GM12878 (cell line): ENCODE measurements around the gene TLR9. TPM values are rescaled to one million over a fixed set of nuclear protein-coding genes. Genes with fewer than 3 reads are reported as not detected.
A peak's percentile ranks its signal among the peaks of the same experiment; 100 is the strongest.

ENCODE experiments used
- ATAC-seq: fragments of 200-7000 bp; cut with Tn5 transposase; 3 replicates; pipeline ENCODE4 v1.9.1; 2020; ENCODE audit warnings: mild to moderate bottlenecking, moderate library complexity
- BruUV-seq: library from RNA; stranded (reverse); fragments of 400-500 nt; replicated peaks from 2 replicates; lab custom pipeline; 2021; lab: Mats Ljungman, UMichigan
- CTCF ChIA-PET: fragments of 300-600 bp; sonication (Branson Sonifier 250); formaldehyde crosslinking; extraction: SDS; loops from one replicate; lab custom pipeline; 2021; ENCODE audit warnings: inconsistent platforms; lab: Yijun Ruan, JAX
- POLR2A ChIA-PET: fragments of 350-600 bp; formaldehyde crosslinking; extraction: SDS; loops from one replicate; lab custom pipeline; 2021; ENCODE audit warnings: inconsistent platforms; lab: Charles Lee
- RAD21 ChIA-PET: fragments of 300-600 bp; sonication (Branson Sonifier 250); formaldehyde crosslinking; loops from one replicate; lab custom pipeline; 2023; ENCODE audit warnings: antibody characterized with exemption; ENCODE audit not compliant: unreplicated experiment; lab: Charles Lee
- SMC1A ChIA-PET: fragments of 300-600 bp; sonication (Branson Sonifier 250); formaldehyde crosslinking; loops from one replicate; lab custom pipeline; 2023; ENCODE audit not compliant: unreplicated experiment, uncharacterized antibody; lab: Charles Lee
- DNase-seq: peaks from one replicate; pipeline ENCODE4 v3.0.0-alpha.2; 2011; ENCODE audit warnings: low read depth, low spot score
- FAIRE-seq: peaks from 3 replicates; lab custom pipeline; 2011; peaks lifted over from hg19 to GRCh38; lab: Jason Lieb, UNC
- H2AFZ ChIP-seq: 2 replicates; pipeline ENCODE4 v1.6.0; 2011; ENCODE audit warnings: low read depth, low read length, control low read depth; ENCODE audit not compliant: control insufficient read depth
- H3K27ac ChIP-seq: 2 replicates; pipeline ENCODE4 v1.5.1; 2011; ENCODE audit warnings: control low read depth; ENCODE audit not compliant: control insufficient read depth, insufficient read depth
- H3K27me3 ChIP-seq, 2 experiments: replicated peaks in 1 of 2; 2 replicates each; pipeline versions ENCODE4 v1.6.0 to v1.6.1; 2011; ENCODE audit warnings: low read length in 1 of 2; ENCODE audit not compliant: control insufficient read depth in 2 of 2, insufficient read depth in 2 of 2
- H3K36me3 ChIP-seq, 2 experiments: 2 replicates each; pipeline ENCODE4 v1.5.1; 2011; ENCODE audit warnings: low read length in 1 of 2; ENCODE audit not compliant: control insufficient read depth in 2 of 2, insufficient read depth in 2 of 2
- H3K4me1 ChIP-seq: 2 replicates; pipeline ENCODE4 v1.6.1; 2011; ENCODE audit warnings: mild to moderate bottlenecking, low read length, moderate library complexity, mixed read lengths; ENCODE audit not compliant: control insufficient read depth, insufficient read depth
- H3K4me2 ChIP-seq: 2 replicates; pipeline ENCODE4 v1.6.0; 2011; ENCODE audit warnings: control low read depth; ENCODE audit not compliant: control insufficient read depth, insufficient read depth
- H3K4me3 ChIP-seq: fragments of 200-600 bp; sonication (generic); 2 replicates; pipeline ENCODE4 v1.5.1; 2016
- H3K79me2 ChIP-seq: 2 replicates; pipeline ENCODE4 v1.6.0; 2011; ENCODE audit warnings: low read length; ENCODE audit not compliant: control insufficient read depth, insufficient read depth
- H3K9ac ChIP-seq: 2 replicates; pipeline ENCODE4 v1.8.0; 2011; ENCODE audit warnings: low read length, control low read depth, mixed read lengths; ENCODE audit not compliant: control insufficient read depth, insufficient read depth
- H3K9me3 ChIP-seq: replicated peaks from 3 replicates; pipeline ENCODE4 v1.5.1; 2011; ENCODE audit warnings: mild to moderate bottlenecking, low read length; ENCODE audit not compliant: control insufficient read depth, insufficient read depth
- H4K20me1 ChIP-seq: 2 replicates; pipeline ENCODE4 v1.6.0; 2011; ENCODE audit not compliant: control insufficient read depth, insufficient read depth
- BHLHE40 ChIP-seq, 2 experiments: fragments of 450-650 bp in 1 of 2; IDR thresholded peaks; 2 replicates each; pipeline ENCODE4 v1.6.1; 2011 to 2017; ENCODE audit warnings: low read depth in 2 of 2, borderline replicate concordance in 1 of 2, improper control_type of control experiment in 1 of 2, low read length in 1 of 2, mild to moderate bottlenecking in 1 of 2
- CBX5 ChIP-seq: sonication (generic); IDR thresholded peaks from 2 replicates; pipeline ENCODE4 v1.6.1; 2016; ENCODE audit warnings: low read depth, moderate library complexity, mild to moderate bottlenecking, inconsistent platforms
- DPF2 ChIP-seq: fragments of 450-650 bp; IDR thresholded peaks from 2 replicates; pipeline ENCODE4 v1.6.1; 2017; ENCODE audit warnings: mild to moderate bottlenecking
- GATAD2B ChIP-seq: fragments of 450-650 bp; conservative IDR thresholded peaks from 2 replicates; pipeline ENCODE4 v1.6.1; 2017; ENCODE audit warnings: low read depth, mild to moderate bottlenecking, moderate library complexity
- HDAC2 ChIP-seq: fragments of 200-600 bp; sonication (generic); IDR thresholded peaks from 2 replicates; pipeline ENCODE4 v1.6.1; 2017
- KDM1A ChIP-seq: fragments of 200-600 bp; sonication (generic); IDR thresholded peaks from 2 replicates; pipeline ENCODE4 v1.6.1; 2016; ENCODE audit warnings: borderline replicate concordance
- MEF2A ChIP-seq: IDR thresholded peaks from 2 replicates; pipeline ENCODE4 v1.6.1; 2011; ENCODE audit warnings: low read depth, mild to moderate bottlenecking, low read length, moderate library complexity; ENCODE audit not compliant: insufficient read depth
- MTA2 ChIP-seq: fragments of 450-650 bp; IDR thresholded peaks from 2 replicates; pipeline ENCODE4 v1.6.1; 2016; ENCODE audit warnings: low read depth, mild to moderate bottlenecking, moderate library complexity
- NR2C2 ChIP-seq: IDR thresholded peaks from 2 replicates; pipeline ENCODE4 v1.6.1; 2011; ENCODE audit warnings: borderline replicate concordance, low read depth; ENCODE audit not compliant: control insufficient read depth, insufficient read length
- PAX8 ChIP-seq: fragments of 450-650 bp; IDR thresholded peaks from 2 replicates; pipeline ENCODE4 v1.6.1; 2017; ENCODE audit warnings: mild to moderate bottlenecking, moderate library complexity
- SIN3A ChIP-seq: IDR thresholded peaks from 2 replicates; pipeline ENCODE4 v1.6.1; 2012; ENCODE audit warnings: low read depth, low read length, improper control_type of control experiment
- SIX5 ChIP-seq: IDR thresholded peaks from 2 replicates; pipeline ENCODE4 v1.6.1; 2011; ENCODE audit warnings: mild to moderate bottlenecking, low read depth, low read length, moderate library complexity; ENCODE audit not compliant: severe bottlenecking
- SREBF1 ChIP-seq: IDR thresholded peaks from 2 replicates; pipeline ENCODE4 v1.6.1; 2012; ENCODE audit warnings: mild to moderate bottlenecking, low read length
- SREBF2 ChIP-seq: IDR thresholded peaks from 2 replicates; pipeline ENCODE4 v1.6.1; 2012; ENCODE audit warnings: mild to moderate bottlenecking, low read length
- STAT3 ChIP-seq: IDR thresholded peaks from 2 replicates; pipeline ENCODE4 v1.6.1; 2011; ENCODE audit warnings: low read depth, low read length, improper control_type of control experiment
- TCF12 ChIP-seq: IDR thresholded peaks from 2 replicates; pipeline ENCODE4 v1.6.1; 2011; ENCODE audit warnings: low read depth, mild to moderate bottlenecking, low read length
- ZNF274 ChIP-seq: IDR thresholded peaks from one replicate; pipeline ENCODE4 v1.8.0; 2011; ENCODE audit not compliant: insufficient read length, insufficient read depth
- WGBS: methylation state at CpG from one replicate; pipeline ENCODE4 v1.1.6; 2016; ENCODE audit warnings: low lambda C conversion rate; ENCODE audit not compliant: insufficient replicate concordance, insufficient coverage; ENCODE audit errors: missing lambda C conversion rate; 5-methylcytosine and 5-hydroxymethylcytosine counted together
- in situ Hi-C: fragments of 300-500 bp; cut with MboI; formaldehyde crosslinking; loops from 9 replicates; pipeline ENCODE4 v1.14.3; 2018; ENCODE audit warnings: mixed read lengths
- intact Hi-C: fragments of 100-400 bp; cut with micrococcal nuclease; formaldehyde crosslinking; loops from one replicate; pipeline ENCODE4 v1.14.2; 2022; ENCODE audit not compliant: unreplicated experiment
- polyA plus RNA-seq, 11 experiments: library from polyadenylated mRNA; depleted of rRNA in 4 of 11; unstranded in 6 of 11; stranded (reverse) in 5 of 11; fragments of >200 nt; fragmentation: Nextera tagmentation in 4 of 11; fragmentation: Illumina TruSeq in 1 of 11; extraction: Ambion mirVana in 4 of 11; extraction: Trizol in 1 of 11; gene quantifications; 1 replicate in 1 of 11; 2 replicates in 10 of 11; pipeline versions ENCODE4 v1.2.1 to v1.2.3, GENCODE V29; 2011 to 2016; ENCODE audit warnings: inconsistent platforms in 2 of 11, missing spikeins in 2 of 11, low read depth in 1 of 11
- total RNA-seq, 4 experiments: library from RNA; depleted of rRNA in 3 of 4; stranded (reverse); fragments of >200 nt in 3 of 4; fragmentation: Illumina TruSeq in 1 of 4; extraction: Trizol in 1 of 4; gene quantifications; 2 replicates each; pipeline versions ENCODE4 v1.2.1 to v1.2.3, GENCODE V29; 2013 to 2021
- TF ChIP-seq, protein P1 (sequence below): fragments of 450-650 bp; IDR thresholded peaks from 2 replicates; pipeline ENCODE4 v1.6.1; 2014; ENCODE audit warnings: mild to moderate bottlenecking
- TF ChIP-seq, protein P2 (sequence below): IDR thresholded peaks from 2 replicates; pipeline ENCODE4 v1.6.1; 2011; ENCODE audit warnings: mild to moderate bottlenecking, low read depth, low read length, moderate library complexity; ENCODE audit not compliant: insufficient replicate concordance

TLR9 gene
- total and polyA plus RNA-seq, 10 of the 15 experiments (the other 5 are each of a cell fraction or from before 2014, with no cell fraction given), result 0.10 to 4.8 (median 0.53) TPM; not detected in 1

DNA sequence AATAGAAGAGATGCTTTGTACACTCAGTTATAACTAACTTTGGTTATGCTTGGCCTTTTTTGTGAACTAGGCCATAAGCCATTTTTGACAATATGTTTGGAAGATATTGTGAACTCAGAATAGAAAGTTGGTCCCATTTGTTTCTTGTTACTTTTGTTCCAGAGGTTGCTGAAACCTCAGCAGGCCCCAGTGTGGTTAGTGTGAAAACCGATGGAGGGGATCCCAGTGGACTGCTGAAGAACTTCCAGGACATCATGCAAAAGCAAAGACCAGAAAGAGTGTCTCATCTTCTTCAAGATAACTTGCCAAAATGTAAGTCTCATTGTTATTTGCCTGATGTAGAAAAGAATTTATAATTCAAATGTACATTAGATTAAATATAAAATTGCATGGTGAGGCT, 21.7 kb downstream of the TLR9 start:
- RAD21 ChIA-PET, result interaction anchor here (3.4 kb wide), 1 partner anchor 21 kb away, joined by 22 read pairs; the partner anchor contains the start of gene TLR9
- Histone ChIP-seq H4K20me1 (no peaks in the 10 kb centered on the region), H3K36me3 (peaks cover 7 to 39% of the 10 kb centered on the region in 2 experiments; a peak in 3 of 4 replicates), H3K9ac (no peak overlapping the region), H3K79me2 (peaks cover 16% of the 10 kb centered on the region), H3K4me2 (peak overlapping the region; percentile 18), H3K27me3 (no peaks in the 10 kb centered on the region), H3K4me1 (peaks cover 25% of the 10 kb centered on the region; the same call in 1 of the 2 replicates), H3K9me3 (no peaks in the 10 kb centered on the region), H2AFZ (no peak overlapping the region), H3K27ac (peak overlapping the region; percentile 62; the same call in 1 of the 2 replicates), H3K4me3 (no peak overlapping the region)
- DNase-seq (no peak), FAIRE-seq (no peak), ATAC-seq (no peak)
- BruUV-seq, result no TSS peak
- POLR2A ChIA-PET, result interaction anchor here (0.6 to 2.9 kb wide), 4 partner anchors 17 to 75 kb away, joined by 3 to 10 read pairs (median 6); partner anchors contain the start of genes TLR9 and WDR82
- in situ Hi-C loops (no loop called here), intact Hi-C loops (no loop called here)
- 35% methylated on average over 1 of the region's 1 CpG for WGBS
- SMC1A ChIA-PET, result interaction anchor here (0.6 to 1.3 kb wide), 3 partner anchors 22 to 66 kb away, joined by 3 to 6 read pairs (median 3); partner anchors contain the start of gene TLR9
- CTCF ChIA-PET, result interaction anchor here (0.9 to 7.2 kb wide), 11 partner anchors 16 to 151 kb away, joined by 3 to 59 read pairs (median 4); partner anchors contain the start of gene TWF2
- TF ChIP-seq SREBF2, result no peak
- TF ChIP-seq MTA2, result no peak
- TF ChIP-seq NR2C2, result no peak
- TF ChIP-seq DPF2, result no peak
- no peak for TF ChIP-seq MEF2A
- TF ChIP-seq SIN3A, result no peak
- no peak for TF ChIP-seq KDM1A
- TF ChIP-seq CBX5, result no peak
- no peak for TF ChIP-seq HDAC2
- no peak for TF ChIP-seq GATAD2B
- TF ChIP-seq ZNF274, result no peak
- TF ChIP-seq, protein P1, sequence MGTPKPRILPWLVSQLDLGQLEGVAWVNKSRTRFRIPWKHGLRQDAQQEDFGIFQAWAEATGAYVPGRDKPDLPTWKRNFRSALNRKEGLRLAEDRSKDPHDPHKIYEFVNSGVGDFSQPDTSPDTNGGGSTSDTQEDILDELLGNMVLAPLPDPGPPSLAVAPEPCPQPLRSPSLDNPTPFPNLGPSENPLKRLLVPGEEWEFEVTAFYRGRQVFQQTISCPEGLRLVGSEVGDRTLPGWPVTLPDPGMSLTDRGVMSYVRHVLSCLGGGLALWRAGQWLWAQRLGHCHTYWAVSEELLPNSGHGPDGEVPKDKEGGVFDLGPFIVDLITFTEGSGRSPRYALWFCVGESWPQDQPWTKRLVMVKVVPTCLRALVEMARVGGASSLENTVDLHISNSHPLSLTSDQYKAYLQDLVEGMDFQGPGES, result no peak
- TF ChIP-seq STAT3, result no peak
- TF ChIP-seq PAX8, result no peak
- TF ChIP-seq, protein P2, sequence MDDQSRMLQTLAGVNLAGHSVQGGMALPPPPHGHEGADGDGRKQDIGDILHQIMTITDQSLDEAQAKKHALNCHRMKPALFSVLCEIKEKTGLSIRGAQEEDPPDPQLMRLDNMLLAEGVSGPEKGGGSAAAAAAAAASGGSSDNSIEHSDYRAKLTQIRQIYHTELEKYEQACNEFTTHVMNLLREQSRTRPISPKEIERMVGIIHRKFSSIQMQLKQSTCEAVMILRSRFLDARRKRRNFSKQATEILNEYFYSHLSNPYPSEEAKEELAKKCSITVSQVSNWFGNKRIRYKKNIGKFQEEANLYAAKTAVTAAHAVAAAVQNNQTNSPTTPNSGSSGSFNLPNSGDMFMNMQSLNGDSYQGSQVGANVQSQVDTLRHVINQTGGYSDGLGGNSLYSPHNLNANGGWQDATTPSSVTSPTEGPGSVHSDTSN, result no peak
- TF ChIP-seq SIX5, result no peak
- no peak for TF ChIP-seq SREBF1
- TF ChIP-seq BHLHE40 (IDR thresholded peaks at IDR 0.05; ENCODE audit: borderline replicate concordance in 1 of 2, low read depth in 2 of 2, low read length in 1 of 2), result no peak
- no peak for TF ChIP-seq TCF12
